GM21390 (cell line): ENCODE measurements around the gene ATL1.
A peak's percentile ranks its signal among the peaks of the same experiment; 100 is the strongest.

Experiments used
- ATAC-seq: cut with Tn5 transposase; IDR thresholded peaks from one replicate; pipeline ENCODE4 v1.9.1; 2021; ENCODE audit not compliant: unreplicated experiment

The ATL1 gene

GRCh38 chr14:50559990-50560930 lies at the start of gene ATL1:
TSS of gene ATL1 (plus strand) at chr14:50560145. CDS start at chr14:50560266, 121 bp downstream.
- ATAC-seq: no peak

GRCh38 chr14:50510157-50510556 lies 49.8 kb upstream of the ATL1 start:
- ATAC-seq: no peak

DNA sequence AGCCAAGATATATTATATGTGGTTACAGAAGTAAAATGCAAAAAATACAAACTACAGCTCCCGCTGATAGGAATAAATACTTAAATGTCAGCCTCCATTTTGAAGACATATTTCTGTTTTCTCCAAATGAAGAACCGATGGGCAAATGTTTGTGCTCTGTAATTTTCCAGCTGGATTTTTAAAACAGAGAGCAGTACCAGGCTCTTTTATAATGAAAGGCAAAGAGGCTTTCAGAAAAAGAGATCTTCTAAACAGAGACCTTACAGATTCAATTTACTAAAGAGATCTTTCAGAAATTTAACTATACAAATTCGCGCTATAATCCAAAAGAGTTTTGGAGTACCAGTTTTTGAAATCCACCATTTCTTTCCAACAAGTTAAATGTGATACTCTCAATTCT lies 47.5 kb upstream of the ATL1 start:
- ATAC-seq: no peak

- no peak for ATAC-seq
Measured at GRCh38 chr14:50516091-50516490, 43.9 kb upstream of the ATL1 start.

GRCh38 chr14:50520947-50521815 lies 38.8 kb upstream of the ATL1 start:
- peak; percentile 56 for ATAC-seq

- ATAC-seq: peak; percentile 68
Measured at GRCh38 chr14:50521912-50522341, 38.0 kb upstream of the ATL1 start.

DNA sequence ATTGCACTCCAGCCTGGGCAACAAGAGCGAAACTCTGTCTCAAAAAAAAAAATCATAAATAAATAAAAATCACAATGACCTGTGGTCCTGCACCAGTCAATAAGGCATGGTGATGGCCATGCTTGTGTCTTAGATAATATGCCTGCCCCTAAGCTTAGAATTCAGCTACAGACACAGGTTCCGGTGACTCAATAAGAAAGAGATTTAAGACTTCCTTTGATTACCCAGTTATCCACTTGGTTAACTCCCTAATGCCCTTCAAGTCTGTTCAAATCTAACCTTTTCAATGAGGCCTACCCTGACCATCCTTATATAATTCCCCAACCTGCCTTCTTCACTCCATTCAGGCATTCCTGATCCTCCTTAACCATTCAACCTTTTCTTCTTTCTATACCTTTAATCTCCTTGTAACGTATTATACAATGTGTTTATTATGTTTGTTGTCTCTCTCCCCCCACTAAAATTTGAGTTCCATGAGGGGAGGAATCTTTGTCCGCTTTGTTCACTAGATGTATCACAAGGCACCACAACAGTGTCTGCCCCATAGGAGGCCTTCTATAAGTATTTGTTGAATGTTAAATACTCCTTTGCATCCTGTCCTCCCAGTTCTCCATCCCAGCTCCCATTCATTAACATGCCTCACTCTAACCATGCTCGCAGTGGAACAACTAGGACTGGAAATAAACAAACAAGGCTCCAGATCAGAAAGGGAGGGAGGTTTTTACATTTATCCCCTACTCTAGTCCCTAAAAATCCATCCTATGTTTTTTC lies 36.5 kb upstream of the ATL1 start:
- no peak for ATAC-seq

DNA sequence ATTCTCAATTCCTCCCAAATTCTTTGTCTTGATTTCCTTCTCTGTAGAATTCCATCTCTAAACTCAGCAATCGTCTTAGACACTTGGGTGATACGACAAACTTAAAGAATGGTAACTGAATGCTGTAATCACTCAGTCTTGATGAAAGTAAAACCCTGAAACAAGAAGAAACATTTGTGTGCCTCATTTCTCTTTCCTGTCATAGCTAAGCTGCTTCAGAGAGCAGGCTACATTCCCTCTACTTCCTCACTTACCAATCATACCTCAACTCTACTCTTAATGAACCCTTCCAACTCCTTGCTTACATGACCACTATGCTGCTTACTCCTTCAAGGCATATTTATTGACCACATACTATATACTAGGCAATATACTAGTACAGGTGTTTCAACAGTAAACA lies 35.9 kb upstream of the ATL1 start:
- ATAC-seq: no peak

DNA sequence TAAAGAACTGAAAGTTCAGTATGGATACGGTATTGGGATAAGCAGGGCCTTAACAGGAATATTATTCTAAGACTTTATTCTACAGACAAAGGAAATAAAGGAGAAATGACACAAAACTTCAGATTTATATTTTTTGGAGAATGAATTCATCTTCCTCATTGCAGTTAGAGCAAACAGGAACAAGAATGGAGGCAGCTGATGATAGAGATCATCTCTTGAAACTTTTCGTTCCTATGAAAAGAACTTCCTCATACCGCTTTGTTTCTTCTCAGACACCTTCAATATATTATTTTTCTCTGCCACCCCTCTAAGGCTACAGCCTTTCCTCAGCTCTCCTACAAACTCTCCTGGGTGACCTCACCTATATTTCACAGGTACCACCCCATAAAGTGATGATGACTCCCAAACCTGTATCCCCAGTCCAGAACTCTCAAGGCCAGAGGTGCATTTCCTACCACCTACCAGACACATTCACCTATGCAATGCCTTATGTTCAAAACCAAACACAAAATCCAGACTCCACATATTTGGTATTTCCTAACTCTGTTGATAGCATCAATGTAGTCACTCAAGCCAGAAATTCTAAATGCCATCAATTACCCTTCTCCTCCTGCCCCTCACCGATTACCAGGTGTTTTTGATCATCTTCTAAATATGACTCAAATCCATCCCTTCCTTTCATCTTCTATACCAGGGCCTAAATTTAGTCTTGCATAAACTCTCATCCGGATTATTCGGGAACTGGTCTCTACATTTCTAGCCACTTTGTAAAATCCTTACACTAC lies 35.0 kb upstream of the ATL1 start:
- ATAC-seq: no peak

- no peak for ATAC-seq
Measured at GRCh38 chr14:50528000-50528399, 31.9 kb upstream of the ATL1 start.

DNA sequence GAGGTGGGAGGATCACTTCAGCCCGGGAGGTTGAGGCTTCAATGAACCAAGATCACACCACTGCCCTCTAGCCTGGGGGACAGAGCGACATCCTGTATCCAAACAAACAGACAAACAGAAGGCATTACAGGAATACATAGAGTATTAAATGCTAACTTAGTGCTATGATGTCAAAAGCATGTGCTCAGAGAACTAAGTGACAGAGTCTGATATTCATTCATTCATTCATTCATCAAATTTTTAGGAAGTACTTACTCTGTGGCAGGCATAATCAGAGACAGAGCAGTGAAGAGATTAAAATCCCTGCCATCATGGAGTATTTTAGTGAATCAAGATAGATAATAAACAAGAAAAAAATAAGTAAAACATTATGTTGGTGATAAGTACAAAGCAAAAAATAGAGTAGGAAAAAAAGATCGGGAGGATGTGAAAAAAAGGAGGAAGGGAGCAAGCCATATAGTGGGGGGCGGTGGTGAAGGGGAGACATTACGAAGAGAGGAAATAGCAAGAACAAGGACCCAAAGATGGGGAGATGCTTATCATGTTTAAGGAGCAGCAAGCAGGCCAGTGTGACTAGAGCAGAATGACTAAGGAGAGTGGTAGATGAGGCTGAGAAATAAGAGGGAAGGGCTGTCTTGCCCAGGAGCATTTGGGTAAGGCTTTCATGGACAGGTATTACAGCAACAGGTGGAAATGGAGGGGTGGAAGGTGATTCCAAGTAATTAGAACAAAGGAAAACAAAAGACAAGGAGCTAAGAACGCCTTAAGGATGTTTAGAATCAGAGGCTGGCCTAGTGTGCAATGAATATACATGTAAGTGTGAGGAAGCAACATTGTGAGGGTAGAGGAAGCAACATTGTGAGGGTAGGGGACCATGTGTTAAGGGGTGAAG lies 30.4 kb upstream of the ATL1 start:
- ATAC-seq: no peak

DNA sequence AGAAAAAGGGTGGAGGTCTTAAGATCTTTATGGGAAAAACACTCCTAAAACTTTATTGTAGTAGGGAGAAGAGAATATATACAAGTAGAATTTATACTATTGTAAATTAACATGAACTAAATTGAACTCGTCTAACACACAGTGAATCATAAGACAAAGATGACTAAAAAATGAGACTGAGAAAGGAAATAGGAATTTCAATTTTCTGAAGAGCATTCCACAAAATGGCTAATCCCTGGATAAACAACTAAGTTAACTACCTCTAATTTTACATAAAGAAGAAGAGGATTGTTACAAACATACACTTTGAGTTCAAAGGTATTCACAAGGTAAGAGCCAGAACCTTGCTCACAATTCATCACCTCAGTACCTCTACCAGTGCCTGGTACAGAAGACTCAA lies 29.6 kb upstream of the ATL1 start:
- ATAC-seq: no peak

DNA sequence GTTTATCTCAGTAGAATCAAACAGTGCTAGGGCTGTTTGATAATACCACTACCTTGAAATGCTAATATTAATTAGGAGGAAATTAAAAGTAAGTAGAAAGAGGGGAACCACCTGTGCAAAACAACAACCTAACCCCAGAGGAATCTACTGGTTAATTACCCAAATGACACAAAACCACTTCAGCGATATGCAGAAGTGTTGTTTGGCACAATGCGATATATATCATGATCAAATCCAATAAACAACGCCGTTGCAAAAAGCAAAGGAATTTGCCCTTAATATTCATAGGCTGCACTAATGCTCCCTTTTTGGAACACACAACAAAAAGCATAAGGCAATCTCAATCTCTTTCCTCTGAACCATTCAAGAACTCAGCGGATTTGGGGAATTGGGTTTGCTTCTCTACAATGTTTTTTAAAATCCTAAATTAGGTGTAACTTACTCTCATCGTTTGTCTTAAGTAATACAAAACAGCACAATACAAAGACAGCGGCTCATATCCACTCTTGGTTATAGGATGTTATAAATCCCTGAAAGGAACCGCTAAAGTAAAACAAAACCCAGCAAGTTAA lies 29.1 kb upstream of the ATL1 start:
- no peak for ATAC-seq

GRCh38 chr14:50531595-50532501 lies 28.1 kb upstream of the ATL1 start:
- peak; percentile 20 for ATAC-seq

DNA sequence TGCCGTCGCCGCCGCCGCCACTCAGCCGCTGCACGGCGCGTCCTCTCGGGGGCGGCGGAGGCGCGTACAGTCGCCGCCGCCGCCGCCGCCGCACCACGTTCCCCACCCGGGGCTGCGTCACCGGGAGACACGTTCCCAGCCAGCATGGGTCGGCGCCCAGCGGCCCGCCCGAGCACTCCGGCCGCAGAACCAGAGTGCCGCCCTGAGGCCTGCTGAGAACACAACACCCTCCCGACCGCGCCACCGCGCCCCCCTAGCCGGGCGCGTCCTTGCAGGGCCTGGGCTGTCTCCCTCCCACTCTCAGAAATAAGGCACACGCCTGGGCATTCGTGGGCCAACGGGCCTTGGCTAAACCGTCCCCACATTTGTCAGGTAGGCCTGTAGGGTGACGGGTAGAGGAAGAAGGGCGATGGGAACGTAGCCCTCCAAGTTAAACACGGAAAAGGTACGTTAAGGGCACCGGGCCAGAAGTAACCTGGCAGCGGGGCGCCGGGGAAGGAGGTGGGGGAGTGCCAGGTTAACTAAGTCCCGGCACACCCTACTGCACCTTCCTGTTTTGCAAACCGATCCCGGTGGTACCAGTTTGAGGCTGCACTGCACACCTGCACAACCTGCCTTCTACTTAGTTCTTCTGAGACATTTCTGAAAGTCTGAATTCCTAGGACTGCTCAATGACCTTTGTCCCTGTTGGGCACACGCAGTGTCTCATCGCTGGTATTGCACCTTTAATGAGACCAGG lies 27.3 kb upstream of the ATL1 start, which contains the start of gene MAP4K5:
MAP4K5 (minus strand) TSS at position 68 of the 739 bp plus-strand sequence. CDS start 520 bp downstream, outside the sequence.
- ATAC-seq: peak; percentile 96

- ATAC-seq: no peak
Measured at GRCh38 chr14:50533241-50533705, 26.7 kb upstream of the ATL1 start.

DNA sequence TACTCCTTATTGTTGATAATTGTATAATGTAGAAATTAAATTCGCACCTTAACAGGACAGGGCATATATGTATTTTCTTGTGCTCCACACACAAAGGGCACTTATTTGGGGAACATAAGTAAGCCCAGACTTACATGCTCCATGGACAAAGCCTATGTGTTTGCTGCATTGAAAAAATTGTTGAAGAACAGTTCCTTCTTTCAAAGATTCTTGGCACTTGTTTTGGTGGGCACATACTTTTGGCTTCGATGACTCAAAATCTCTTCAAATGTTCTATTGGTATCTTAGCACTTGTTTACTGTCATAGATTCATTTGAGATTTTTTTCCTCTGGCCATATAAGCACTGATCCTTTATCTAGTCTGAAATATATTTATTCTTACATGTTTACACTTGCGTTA lies 26.1 kb upstream of the ATL1 start:
- ATAC-seq: no peak
